GM21367 (cell line): ENCODE measurements around the gene GUCY2D.
"Not testable (repeated sequence)": the region's sequence is repeated elsewhere in the genome, so short reads cannot be mapped to it uniquely, and the experiment has no call there.

Experiments used
- ATAC-seq: cut with Tn5 transposase; IDR thresholded peaks from one replicate; pipeline ENCODE4 v1.9.1; 2021; ENCODE audit not compliant: unreplicated experiment

Gene GUCY2D

GRCh38 chr17:8001976-8002720, at the start of gene GUCY2D:
Gene GUCY2D (plus strand): TSS chr17:8002615. CDS start chr17:8003048, 433 bp downstream.
- ATAC-seq: no peak

- not testable (repeated sequence) for ATAC-seq
Observed at GRCh38 chr17:7953266-7953665, 49.1 kb upstream of the GUCY2D start.

GRCh38 chr17:7955414-7956227, 46.8 kb upstream of the GUCY2D start:
- no peak for ATAC-seq

GRCh38 chr17:7956228-7956965, 46.0 kb upstream of the GUCY2D start:
- no peak for ATAC-seq

- ATAC-seq: no peak
Observed at GRCh38 chr17:7959503-7960253, 42.7 kb upstream of the GUCY2D start.

GRCh38 chr17:7961421-7961820, 41.0 kb upstream of the GUCY2D start:
- ATAC-seq: no peak

GRCh38 chr17:7967751-7968150, 34.7 kb upstream of the GUCY2D start:
- no peak for ATAC-seq

- ATAC-seq: no peak
Observed at GRCh38 chr17:7969433-7969832, 33.0 kb upstream of the GUCY2D start.

GRCh38 chr17:7971651-7972050, 30.8 kb upstream of the GUCY2D start:
- no peak for ATAC-seq

- ATAC-seq: no peak
Observed at GRCh38 chr17:7972131-7972785, 30.2 kb upstream of the GUCY2D start.

GRCh38 chr17:7974638-7975131, 27.7 kb upstream of the GUCY2D start:
- no peak for ATAC-seq

- ATAC-seq: no peak
Observed at GRCh38 chr17:7977039-7977438, 25.4 kb upstream of the GUCY2D start.

GRCh38 chr17:7977805-7978204, 24.6 kb upstream of the GUCY2D start:
- no peak for ATAC-seq

GRCh38 chr17:7982173-7982572, 20.2 kb upstream of the GUCY2D start:
- ATAC-seq: no peak

GRCh38 chr17:7982666-7983065, 19.7 kb upstream of the GUCY2D start:
- ATAC-seq: no peak

- no peak for ATAC-seq
Observed at GRCh38 chr17:7984904-7985303, 17.5 kb upstream of the GUCY2D start.

- ATAC-seq: no peak
Observed at GRCh38 chr17:7987112-7987893, 15.1 kb upstream of the GUCY2D start.

GRCh38 chr17:7988750-7989178, 13.7 kb upstream of the GUCY2D start:
- no peak for ATAC-seq
